HG03442 (cell line): Measurements from ENCODE around the gene PM20D1.
A peak's percentile ranks its signal among the peaks of the same experiment; 100 is the strongest.
"Not testable (repeated sequence)": the region's sequence is repeated elsewhere in the genome, so short reads cannot be mapped to it uniquely, and the experiment has no call there.

Experiments
- ATAC-seq: cut with Tn5 transposase; IDR thresholded peaks from one replicate; pipeline ENCODE4 v1.9.1; 2021; ENCODE audit warnings: mild to moderate bottlenecking, moderate library complexity; ENCODE audit not compliant: unreplicated experiment

Gene PM20D1

DNA sequence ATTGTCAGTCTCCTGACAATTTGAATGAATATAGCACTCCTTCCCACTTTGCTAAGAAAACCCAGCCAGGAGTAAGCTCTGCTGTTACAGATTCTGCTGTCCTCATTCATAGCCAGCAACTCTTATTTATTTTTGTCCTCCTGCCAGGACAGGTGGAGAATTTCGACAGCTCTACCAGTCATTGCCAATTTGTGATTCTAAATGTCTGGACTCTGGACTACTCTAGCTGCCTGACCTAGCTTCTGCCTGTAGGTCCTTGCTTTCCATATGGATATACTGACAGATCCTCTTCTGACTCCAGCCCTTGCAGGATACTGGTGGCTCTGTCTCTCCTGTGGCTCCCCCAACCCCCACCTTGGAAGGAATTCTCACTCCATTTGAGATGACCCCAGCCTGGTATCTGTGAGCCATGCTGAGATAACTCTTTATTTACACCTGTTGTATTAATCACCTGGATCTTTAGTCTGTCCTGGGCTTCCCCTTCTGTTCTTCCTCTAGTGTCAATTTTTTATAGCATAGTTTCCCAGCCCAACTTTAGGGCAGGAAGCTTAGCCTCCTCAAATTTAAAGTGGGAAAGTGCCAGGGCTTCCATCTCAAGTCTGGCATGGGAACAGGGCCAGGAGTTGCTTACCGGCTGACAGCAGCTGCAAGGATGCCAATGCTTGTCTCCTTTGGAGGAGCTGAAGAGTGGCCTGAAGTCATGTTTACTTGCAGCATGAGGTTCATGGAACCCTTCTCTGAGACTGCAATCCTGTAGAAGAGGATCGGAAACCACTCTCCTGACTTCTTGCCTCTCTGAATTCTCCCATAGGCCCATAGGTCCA is 6.7 kb downstream of the PM20D1 start:
- ATAC-seq: no peak

DNA sequence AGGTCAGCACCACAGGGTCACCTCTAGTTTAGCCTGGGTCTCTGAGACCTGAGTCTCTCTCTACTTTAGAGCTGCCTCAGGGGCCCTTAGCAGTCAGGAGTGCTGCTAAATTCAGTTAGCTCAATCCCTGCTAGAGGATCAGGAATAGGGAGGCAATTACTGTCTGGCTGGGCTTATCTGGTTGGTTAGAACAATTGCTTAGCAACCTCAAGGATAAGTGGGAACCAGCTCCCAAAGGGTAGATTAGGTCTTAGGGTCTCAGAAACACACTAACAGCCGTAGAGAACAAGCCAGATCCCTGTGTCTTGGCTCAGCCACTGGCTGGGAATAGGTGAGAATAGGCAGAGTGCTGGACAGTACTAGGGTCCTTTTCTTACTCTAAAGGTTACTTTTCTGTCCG is 7.7 kb downstream of the PM20D1 start:
- ATAC-seq: no peak

DNA sequence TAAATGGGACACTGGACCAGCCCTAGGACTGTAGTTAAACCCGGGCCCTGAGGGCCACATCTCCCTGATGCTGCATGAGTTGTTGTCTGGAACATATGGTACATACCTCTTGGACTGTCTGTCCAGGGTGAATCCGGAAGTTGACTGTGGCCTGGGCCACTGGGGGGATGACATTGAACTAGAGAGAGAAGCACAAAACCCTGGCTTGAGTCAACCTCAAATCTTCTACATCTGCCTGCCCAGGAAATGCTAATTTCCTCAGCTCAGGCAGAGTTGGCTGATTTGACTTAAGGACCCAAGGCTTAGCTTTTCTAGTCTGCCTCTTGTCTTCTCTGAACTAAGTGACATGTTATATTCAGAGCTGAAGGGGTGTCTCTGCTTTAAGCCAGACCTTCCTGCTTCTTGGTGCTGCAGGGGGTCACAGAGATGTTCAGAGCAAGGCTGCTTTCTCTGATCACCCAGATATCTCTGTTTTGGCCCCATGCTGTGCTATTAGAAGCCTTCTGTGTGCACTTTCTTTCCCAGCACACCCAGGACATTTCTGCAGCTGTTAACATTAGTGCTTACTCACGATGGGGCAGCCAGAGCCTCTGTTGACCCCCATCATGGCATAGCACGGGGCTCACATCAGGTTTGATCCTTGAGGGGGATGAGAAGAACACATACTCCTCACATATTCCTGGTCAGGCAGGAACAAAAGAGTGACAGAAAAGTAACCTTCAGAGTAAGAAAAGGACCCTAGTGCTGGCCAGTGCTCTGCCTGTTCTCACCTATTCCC is 9.6 kb downstream of the PM20D1 start:
- ATAC-seq: no peak

DNA sequence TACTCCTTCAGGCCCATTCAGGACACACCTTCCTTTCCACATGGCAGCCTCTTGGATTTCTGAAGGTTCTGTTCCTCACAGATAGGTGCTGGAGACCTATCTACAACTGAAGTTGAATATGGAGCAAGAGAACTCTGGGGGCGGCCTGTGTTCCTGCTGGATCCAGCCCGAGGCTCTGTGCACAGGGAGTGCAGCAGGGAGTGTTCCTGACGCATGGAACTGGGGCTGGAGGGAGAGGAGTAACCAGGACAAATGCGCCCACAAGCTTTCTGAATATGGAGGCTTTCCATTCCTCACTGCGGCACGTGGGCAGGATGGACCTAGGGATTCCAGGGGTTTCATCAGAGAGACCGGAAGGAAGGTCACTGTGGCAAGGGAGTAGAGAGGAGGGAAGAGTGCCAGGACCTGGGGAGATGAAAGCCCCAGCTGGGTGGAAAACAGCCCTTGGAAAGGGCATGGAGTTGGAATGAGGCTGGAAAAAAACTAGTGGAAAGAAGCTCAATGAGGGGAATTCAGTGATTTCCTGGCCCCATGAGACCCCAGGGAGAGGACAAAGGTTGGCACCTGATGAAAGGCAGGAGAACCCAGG is 12.5 kb downstream of the PM20D1 start:
- ATAC-seq: no peak

DNA sequence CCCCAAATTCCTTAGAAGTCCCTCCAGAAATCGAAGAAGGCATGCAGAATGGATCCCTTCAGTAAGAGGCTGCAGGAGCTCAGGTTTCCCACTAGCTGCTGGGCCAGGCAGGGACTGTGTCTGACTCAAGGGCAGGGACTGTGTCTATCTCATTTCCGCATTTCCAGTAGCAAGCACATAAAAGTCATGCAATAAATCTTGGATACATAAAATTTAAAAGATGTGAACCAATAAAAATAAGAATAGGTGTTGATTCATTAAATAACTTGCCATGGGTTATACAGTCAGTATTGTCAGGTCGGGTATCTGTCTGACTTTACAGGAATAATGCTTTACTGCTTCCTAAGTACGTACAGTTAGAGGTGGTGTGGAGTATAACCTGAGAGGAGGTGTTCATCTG is 15.2 kb downstream of the PM20D1 start:
- no peak for ATAC-seq

DNA sequence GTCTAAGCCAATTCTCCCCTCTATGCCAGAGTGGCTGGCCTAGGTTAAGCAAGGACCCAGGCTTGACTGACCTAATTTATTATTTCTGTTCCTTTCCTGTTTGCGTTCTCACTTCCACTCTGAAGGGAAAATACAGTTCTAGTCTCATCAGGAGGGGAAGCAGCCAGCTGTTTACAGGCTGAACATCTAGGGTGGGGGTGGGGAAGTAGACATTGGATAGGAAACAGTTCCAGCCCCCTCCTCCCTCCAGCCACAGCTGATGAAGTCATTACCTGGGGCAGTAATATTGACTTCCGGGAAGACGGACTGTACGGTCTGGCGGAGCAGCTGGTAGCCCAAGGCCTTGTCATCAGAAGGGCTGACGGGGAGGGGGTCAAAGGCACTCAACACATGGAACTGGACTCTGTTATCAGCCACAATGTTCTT is 17.6 kb downstream of the PM20D1 start:
- no peak for ATAC-seq

DNA sequence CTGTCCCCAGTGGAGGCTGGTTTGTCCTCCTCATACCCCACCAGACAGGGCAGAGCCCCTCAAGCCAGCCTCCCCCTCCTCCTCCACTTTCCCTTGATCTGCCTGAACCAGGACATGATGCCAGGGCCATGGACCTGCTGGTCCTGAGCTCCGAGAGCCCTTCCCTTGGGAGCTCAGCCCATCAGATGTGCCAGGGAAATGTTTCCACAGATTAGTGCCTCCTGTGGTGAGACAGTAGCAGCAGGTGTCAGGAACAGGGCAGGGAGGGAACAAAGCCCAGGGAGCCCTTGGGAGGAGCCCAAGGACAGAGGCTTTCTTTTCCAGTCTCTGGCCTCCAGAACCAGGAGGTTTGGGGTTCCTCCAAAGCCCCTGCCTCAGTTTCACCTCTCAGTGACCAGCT is 22.3 kb downstream of the PM20D1 start:
- no peak for ATAC-seq

DNA sequence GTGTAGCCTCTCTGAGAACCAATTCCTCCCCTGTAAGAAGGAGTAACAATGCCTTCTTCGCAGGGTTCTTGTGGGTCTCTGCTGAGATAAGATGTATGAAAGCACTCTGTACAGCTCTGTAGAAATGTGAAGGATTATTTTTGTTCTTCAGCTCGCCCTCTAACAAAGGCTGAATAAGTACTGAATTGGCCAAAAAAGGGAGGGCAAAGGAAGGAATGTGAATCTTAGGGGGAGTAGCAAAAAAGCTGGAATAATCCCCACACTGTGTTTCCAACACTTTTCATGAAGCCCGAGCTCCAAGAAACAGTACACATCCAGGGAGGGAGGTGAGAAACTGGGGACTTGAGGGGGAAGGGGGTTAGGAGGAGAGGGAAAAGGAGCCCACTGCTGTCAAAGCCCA is 22.9 kb downstream of the PM20D1 start:
- no peak for ATAC-seq

DNA sequence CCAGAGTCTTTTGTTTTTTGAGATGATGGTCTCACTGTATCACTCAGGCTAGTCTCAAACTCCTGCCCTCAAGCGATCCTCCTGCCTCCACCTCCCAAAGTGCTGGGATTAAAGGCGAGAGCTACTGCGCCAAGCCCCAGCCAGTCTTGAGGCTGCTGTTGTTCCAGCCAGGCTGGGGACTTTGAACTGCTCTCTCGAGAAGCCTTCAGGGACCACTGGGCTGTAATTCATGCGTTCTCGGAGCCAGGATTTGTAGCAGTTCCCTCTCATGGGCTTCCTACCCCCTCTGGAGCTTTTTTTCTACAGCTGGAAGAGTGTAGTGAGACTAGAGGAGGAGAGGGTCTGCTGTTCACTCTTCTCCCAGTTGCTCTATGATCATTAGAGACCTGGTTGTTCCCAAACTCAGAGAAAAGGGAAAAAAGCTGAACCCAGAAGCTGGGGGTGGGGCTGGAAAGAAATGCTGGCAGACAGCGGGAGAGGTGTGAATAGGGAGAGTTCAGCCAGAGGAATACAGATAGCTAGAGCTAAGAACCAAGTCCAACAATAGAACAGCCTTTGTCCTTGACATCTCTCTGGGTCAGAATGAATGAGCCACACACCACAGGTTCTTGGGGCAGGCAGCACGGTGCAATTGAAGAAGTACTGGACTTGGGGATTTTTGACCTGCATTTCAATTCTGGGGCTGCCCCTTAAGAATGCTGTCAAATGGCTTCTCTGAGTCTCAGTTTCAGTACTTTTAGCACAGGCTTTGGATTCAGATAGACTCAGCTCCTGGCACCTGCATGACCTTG is 23.7 kb downstream of the PM20D1 start:
- no peak for ATAC-seq

DNA sequence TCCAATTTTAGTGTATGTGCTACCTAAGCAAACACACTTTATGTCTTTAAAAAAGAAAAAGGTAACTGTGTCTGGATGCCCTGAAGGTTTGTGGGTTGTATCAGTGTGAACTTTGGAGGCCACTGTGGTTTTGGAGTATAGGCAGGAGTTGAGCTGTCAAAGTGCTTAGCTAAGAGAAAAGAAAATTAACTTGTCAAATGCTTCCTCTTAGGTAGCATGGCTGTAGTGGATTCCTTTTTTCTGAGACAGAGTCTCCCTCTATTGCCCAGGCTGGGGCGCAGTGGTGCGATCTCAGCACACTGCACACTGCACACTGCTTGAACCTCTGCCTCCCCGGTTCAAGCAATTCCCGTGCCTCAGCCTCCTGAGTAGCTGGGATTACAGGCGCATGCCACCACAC is 25.8 kb downstream of the PM20D1 start:
- no peak for ATAC-seq

DNA sequence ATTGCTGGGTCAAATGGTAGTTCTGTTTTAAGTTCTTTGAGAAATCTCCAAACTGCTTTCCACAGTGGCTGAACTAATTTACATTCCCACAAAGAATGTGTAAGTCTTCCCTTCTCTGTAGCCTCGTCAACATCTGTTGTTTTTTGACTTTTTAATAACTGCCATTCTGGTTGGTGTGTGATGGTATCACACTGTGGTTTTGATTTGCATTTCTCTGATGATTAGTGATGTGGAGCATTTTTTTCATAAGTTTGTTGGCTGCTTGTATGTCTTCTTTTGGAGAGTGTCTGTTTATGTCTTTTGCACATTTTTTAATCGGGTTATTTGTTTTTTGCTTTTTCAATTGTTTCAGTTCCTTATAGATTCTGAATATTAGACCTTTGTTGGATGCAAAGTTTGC is 26.7 kb downstream of the PM20D1 start:
- not testable (repeated sequence) for ATAC-seq

DNA sequence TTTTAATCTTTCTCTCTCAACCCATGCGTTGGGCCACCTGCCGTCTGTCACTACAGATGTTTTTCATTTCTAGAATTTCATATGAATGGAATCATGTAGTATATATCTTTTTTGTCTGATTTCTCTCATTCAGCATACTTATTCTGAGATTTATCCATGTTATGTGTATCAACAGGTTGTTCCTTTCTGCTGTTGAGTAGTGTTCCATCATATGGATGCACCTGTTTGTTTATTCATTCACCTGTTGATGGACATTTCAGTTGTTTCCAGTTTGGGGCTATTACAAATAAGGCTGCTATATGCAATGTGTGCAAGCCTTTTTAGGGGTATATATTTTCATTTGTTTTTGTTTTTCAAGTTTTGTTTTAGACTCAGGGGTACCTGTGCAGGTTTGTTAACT is 27.5 kb downstream of the PM20D1 start:
- ATAC-seq: no peak

DNA sequence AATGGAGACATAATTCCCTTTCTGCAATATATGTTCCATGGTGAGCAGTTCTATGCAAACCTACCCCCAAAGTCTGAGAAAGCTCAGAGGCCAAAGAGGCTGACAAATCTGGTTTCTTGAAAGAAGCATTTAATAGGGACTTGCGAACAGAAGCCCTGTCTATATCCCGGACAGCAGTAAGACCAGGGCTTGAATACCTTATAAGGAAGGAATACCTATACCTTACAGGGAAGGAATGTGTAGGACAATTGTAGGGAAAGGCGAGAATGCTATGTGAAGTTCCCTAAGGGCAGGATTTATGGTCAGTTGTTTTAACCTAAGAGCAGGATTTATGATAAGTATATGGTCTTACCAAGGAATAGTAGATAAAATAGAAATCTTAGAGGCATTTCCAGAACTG is 31.9 kb downstream of the PM20D1 start:
- no peak for ATAC-seq

DNA sequence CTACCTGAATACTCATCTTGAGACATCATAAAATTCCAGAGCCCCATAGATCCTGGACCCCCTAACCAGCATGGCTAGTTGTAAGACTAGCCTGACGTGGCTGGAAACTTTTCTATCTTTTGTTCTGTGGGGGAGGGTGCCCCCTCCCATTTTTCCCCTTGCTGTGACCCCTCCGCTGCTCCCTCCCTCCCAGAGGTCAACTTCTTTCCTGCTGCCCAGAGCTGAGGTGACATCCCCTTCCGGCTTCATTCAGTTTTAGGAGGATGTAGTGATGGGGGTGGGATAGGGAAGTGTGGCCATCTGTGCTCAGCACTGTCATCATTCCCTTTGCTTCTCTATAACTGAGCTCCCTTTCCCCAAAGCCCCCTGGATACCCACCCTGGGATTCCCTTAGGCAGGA is 32.6 kb downstream of the PM20D1 start:
- ATAC-seq: no peak

DNA sequence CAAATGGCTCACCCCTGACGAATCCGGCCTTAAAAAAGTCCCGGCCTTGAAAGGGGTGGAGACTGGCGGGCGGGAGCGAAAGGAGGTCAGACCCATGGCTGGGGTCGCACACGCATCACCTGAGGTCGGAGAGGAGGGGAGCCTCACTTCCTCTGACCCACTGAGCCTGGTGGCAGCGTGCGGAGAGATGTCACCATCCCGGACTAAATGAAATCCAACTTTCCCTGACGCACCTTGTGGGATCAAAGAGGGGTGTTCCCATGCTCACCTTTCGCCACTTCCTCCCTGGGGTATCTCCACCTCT is 36.2 kb downstream of the PM20D1 start:
- no peak for ATAC-seq

DNA sequence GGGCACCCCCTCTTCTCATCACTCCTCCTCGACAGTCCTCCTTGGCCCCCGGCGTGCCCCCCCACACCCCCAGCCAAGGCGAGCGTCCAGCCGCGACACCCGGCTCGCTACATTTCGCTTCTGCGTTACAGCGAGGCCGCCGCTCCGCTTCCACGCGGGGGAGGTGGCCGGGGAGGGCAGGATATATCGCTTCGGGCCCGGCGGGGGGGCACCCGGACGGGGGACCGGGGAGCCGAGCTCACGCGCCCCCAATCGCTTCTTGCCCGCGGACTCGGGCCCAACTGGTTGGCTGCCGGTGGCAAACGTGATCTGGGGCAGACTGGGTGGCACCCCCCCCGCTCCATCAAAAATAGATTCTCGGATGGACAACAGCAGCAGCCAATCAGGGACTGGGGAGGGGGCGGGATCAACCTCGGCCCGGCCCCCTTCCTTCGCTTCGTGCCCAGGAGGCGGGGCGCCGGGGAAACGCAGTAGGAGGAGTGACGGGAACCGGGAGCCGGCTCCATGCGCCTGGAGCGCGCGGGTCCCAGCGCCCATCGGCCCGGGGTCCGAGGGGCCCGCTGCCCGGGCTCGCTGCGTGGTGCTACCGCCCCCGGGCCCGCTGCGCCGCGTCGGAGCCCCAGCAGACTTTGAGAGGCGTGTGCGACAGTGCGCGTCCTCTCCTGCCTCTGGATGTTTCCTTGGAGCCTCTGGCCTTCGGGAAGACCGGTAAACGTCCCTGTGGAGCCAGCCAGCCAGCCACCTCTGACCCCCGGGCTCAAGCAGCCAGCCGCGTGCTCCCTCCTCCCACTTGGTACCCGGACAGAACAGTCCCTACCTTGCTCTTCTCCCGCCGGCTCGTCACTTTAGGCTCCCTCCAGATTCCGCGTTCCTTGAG is 36.8 kb downstream of the PM20D1 start, which contains the start of gene SLC41A1:
TSS of gene SLC41A1 (minus strand) at position 321 of the 877 bp plus-strand sequence. CDS start 2,757 bp downstream, outside the sequence.
- peak; percentile 90 for ATAC-seq

DNA sequence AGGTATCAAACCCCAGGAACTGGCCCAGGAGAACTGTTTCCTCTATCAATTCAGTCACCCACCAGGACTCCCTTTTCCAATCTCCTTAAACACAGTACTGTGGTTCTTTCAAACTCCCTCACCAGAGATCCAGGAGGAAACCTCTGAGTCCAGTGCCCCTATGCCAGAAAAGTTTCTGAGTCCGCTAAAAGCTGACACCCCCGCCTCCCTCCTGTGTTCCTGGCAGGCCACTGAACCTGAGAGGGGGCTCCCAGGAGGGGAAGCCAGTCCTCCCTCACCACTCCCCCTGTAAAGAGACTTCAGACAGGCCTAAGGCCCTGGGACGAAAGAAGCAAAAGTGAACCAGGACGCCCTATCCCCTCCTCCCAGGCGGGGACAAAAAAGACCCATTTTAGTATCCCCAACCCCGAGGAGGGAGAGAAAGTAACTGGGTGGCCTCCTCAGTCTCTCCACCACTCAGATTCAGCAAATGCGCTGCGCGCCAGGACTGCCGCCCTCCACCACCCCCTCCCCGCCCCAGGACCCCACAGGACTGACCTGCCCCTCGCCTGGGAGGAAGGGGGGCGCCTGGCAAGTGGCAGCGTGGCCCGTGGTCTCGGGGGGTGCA is 37.6 kb downstream of the PM20D1 start:
- ATAC-seq: no peak

DNA sequence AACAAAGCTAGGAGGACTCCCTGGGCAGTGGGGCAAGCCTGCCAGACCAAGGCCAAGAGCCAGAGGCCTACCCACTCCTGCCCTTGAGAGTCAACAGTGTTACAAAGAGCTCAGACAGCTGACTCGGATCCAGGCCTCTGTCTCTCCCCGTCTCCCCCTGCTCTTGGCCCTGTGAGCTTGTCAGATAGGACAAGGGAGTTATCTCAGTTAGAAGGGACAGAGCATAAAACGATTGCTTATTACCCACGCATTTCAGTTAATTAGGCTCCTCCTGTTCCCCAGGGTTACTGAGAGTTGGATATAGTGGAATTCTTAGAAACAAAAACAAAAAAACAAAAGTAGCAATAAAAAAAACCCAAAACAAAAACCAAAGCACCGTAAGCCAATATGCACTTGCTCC is 38.3 kb downstream of the PM20D1 start:
- ATAC-seq: no peak

DNA sequence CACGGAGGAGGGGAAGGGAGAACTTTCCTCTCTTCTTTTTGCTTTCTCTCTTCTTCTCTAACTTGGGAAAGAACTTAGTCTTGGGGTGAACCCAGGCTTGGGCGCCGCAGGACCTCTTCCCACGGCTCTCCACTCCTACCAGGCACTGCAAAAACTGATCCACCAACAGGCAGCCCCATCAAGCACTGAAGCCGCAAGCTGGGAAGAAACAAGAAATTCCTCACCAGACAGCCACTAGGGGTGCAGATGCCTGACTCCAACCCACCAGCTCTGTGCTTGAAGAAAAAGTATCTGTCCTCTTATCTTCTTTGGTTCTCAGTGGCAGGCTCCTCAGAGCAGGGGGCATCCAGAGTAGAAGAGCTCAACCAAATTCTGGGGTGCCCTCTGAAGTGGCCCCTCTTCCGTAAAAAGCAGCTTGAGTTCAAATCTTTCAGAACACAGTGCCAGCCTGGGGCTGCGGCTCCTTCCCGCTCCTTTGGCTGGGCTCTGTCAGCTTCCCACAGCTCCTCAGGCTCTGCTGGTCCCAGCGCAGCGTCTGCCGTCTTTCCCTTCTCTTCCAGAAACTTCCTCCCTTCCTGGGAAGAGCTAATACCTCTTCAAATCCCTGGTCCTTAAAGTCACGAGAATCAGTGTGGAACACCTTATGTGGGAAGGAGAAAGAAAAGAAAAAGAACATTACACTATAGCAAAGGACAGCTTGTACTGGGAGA is 39.3 kb downstream of the PM20D1 start:
- ATAC-seq: no peak
